Breast epithelium (tissue), 4 donors: ENCODE data around the gene PHACTR3. TPM values are rescaled to one million over a fixed set of nuclear protein-coding genes. Genes with fewer than 3 reads are reported as not detected.
A peak's percentile ranks its signal among the peaks of the same experiment; 100 is the strongest.

Experiments used
- DNase-seq, 2 donors: peaks; one replicate each; pipeline ENCODE4 v3.0.0-alpha.2; 2019; ENCODE audit warnings: low spot score in 2 of 2
- H3K27ac ChIP-seq, 2 donors: fragments of 200-600 bp; sonication (generic) in 1 of 2; one replicate each; pipeline ENCODE4 v1.5.1; 2016 to 2019; ENCODE audit warnings: mild to moderate bottlenecking in 1 of 2
- H3K27me3 ChIP-seq, 2 donors: fragments of 200-600 bp; sonication (generic) in 1 of 2; one replicate each; pipeline versions ENCODE4 v1.5.1 to v1.6.0; 2017 to 2019; ENCODE audit warnings: control low read depth in 1 of 2, mild to moderate bottlenecking in 1 of 2
- H3K36me3 ChIP-seq: fragments of 200-600 bp; one replicate; pipeline ENCODE4 v1.5.1; 2019
- H3K4me1 ChIP-seq, 2 donors: fragments of 200-600 bp; sonication (generic); one replicate each; pipeline ENCODE4 v1.5.1; 2016 to 2019; ENCODE audit warnings: control low read depth in 1 of 2
- H3K4me3 ChIP-seq, 3 donors: fragments of 200-600 bp; sonication (generic); 1 replicate in 2 of 3; 2 replicates in 1 of 3; pipeline ENCODE4 v1.5.1; 2016 to 2019; ENCODE audit warnings: mild to moderate bottlenecking in 3 of 3, moderate library complexity in 2 of 3
- H3K9me3 ChIP-seq, 2 donors: fragments of 200-600 bp; sonication (generic) in 1 of 2; one replicate each; pipeline ENCODE4 v1.5.1; 2016 to 2019; ENCODE audit warnings: control low read depth in 1 of 2
- CTCF ChIP-seq, 3 donors: fragments of 450-650 bp; IDR thresholded peaks; one replicate each; pipeline ENCODE4 v1.5.1; 2016 to 2017; ENCODE audit warnings: antibody characterized with exemption in 3 of 3, mild to moderate bottlenecking in 3 of 3, moderate library complexity in 3 of 3
- POLR2A ChIP-seq: fragments of 450-650 bp; IDR thresholded peaks from one replicate; pipeline ENCODE4 v1.6.1; 2016; ENCODE audit warnings: antibody characterized with exemption, mild to moderate bottlenecking, moderate library complexity
- POLR2AphosphoS5 ChIP-seq, 3 donors: sonication (generic); formaldehyde crosslinking; IDR thresholded peaks; one replicate each; pipeline ENCODE4 v1.6.1; 2017; ENCODE audit warnings: antibody characterized with exemption in 3 of 3
- intact Hi-C: fragments of 100-400 bp; cut with DNase I; formaldehyde crosslinking; loops from one replicate; pipeline ENCODE4 v1.15.1; 2023; ENCODE audit warnings: low total_unique reads
- total RNA-seq, 3 donors: library from RNA; depleted of rRNA; stranded (reverse); fragments of >200 nt; gene quantifications; one replicate each; pipeline ENCODE4 v1.1.0, GENCODE V29; 2016

The PHACTR3 gene
- total RNA-seq, 3 donors from 2014 or later = 0.16 to 0.33 (median 0.29) TPM

- DNase-seq = no peak
- TF ChIP-seq POLR2A = no peak
- Histone ChIP-seq H3K9me3 (peaks cover 6 to 7% of the 10 kb centered on the region in 2 donors), H3K36me3 (no peaks in the 10 kb centered on the region), H3K27me3 (peaks cover 0 to 15% of the 10 kb centered on the region in 2 donors), H3K4me1 (no peaks in the 10 kb centered on the region), H3K4me3 (no peak overlapping the region), H3K27ac (no peak overlapping the region)
- intact Hi-C loops = no loop called here
Measured at GRCh38 chr20:59586613-59587012, 17.7 kb upstream of the PHACTR3 start.

- Histone ChIP-seq H3K9me3 (peaks cover 6 to 7% of the 10 kb centered on the region in 2 donors), H3K4me3 (no peak overlapping the region), H3K27ac (no peak overlapping the region), H3K36me3 (no peaks in the 10 kb centered on the region), H3K4me1 (no peaks in the 10 kb centered on the region), H3K27me3 (peaks cover 0 to 16% of the 10 kb centered on the region in 2 donors)
- TF ChIP-seq CTCF (IDR thresholded peaks at IDR 0.05) = no peak
- TF ChIP-seq POLR2AphosphoS5 (IDR thresholded peaks at IDR 0.05) = no peak
- no peak for TF ChIP-seq POLR2A
- DNase-seq = no peak
- intact Hi-C loops = no loop called here
Measured at GRCh38 chr20:59587570-59587969, 16.8 kb upstream of the PHACTR3 start.

GRCh38 chr20:59588236-59588855 lies 16.0 kb upstream of the PHACTR3 start:
- Histone ChIP-seq H3K4me3 (no peak overlapping the region), H3K4me1 (no peaks in the 10 kb centered on the region), H3K36me3 (no peaks in the 10 kb centered on the region), H3K9me3 (peaks cover 6 to 7% of the 10 kb centered on the region in 2 donors), H3K27ac (no peak overlapping the region), H3K27me3 (peaks cover 0 to 16% of the 10 kb centered on the region in 2 donors)
- TF ChIP-seq CTCF (IDR thresholded peaks at IDR 0.05) (no peak), POLR2A (no peak), POLR2AphosphoS5 (IDR thresholded peaks at IDR 0.05) (no peak)
- DNase-seq = no peak
- intact Hi-C loops = no loop called here

GRCh38 chr20:59589086-59589684 lies 15.2 kb upstream of the PHACTR3 start:
- peaks cover 6 to 7% of the 10 kb centered on the region in 2 donors for H3K9me3 ChIP-seq
- peak in 1 of 2 donors; percentile 10 for DNase-seq
- intact Hi-C loops = no loop called here
- TF ChIP-seq POLR2AphosphoS5 (IDR thresholded peaks at IDR 0.05) = no peak
- no peak overlapping the region for H3K27ac ChIP-seq
- peaks cover 0 to 16% of the 10 kb centered on the region in 2 donors for H3K27me3 ChIP-seq
- H3K4me1 ChIP-seq = no peaks in the 10 kb centered on the region
- H3K4me3 ChIP-seq = no peak overlapping the region
- no peaks in the 10 kb centered on the region for H3K36me3 ChIP-seq

GRCh38 chr20:59591061-59591460 lies 13.3 kb upstream of the PHACTR3 start:
- DNase-seq = no peak
- Histone ChIP-seq H3K9me3 (peaks cover 6 to 7% of the 10 kb centered on the region in 2 donors), H3K4me3 (no peak overlapping the region), H3K27ac (no peak overlapping the region), H3K27me3 (peaks cover 0 to 10% of the 10 kb centered on the region in 2 donors), H3K4me1 (no peaks in the 10 kb centered on the region), H3K36me3 (no peaks in the 10 kb centered on the region)
- TF ChIP-seq POLR2A = no peak
- no peak for TF ChIP-seq CTCF (IDR thresholded peaks at IDR 0.05)
- no peak for TF ChIP-seq POLR2AphosphoS5 (IDR thresholded peaks at IDR 0.05)
- intact Hi-C loops = no loop called here

- H3K4me3 ChIP-seq = no peak overlapping the region
- peaks cover 0 to 29% of the 10 kb centered on the region in 2 donors for H3K27me3 ChIP-seq
- no peaks in the 10 kb centered on the region for H3K4me1 ChIP-seq
- H3K36me3 ChIP-seq = no peaks in the 10 kb centered on the region
- no peak for DNase-seq
- TF ChIP-seq POLR2AphosphoS5 (IDR thresholded peaks at IDR 0.05) (no peak), CTCF (IDR thresholded peaks at IDR 0.05) (no peak), POLR2A (no peak)
- intact Hi-C loops = no loop called here
- no peaks in the 10 kb centered on the region for H3K9me3 ChIP-seq
- H3K27ac ChIP-seq = no peak overlapping the region
Measured at GRCh38 chr20:59596690-59597089, 7.7 kb upstream of the PHACTR3 start.
